H9 (cell line): ENCODE measurements around the gene CYP2C18. TPM values are rescaled to one million over a fixed set of nuclear protein-coding genes. Genes with fewer than 3 reads are reported as not detected.

Source experiments
- DNase-seq: peaks from one replicate; pipeline ENCODE4 v3.0.0-alpha.2; 2017
- H2AFZ ChIP-seq: one replicate; pipeline ENCODE4 v1.6.1; 2013; ENCODE audit warnings: mild to moderate bottlenecking, low read length, control low read depth, moderate library complexity
- H2AK5ac ChIP-seq: 2 replicates; pipeline ENCODE4 v1.6.1; 2013; ENCODE audit warnings: low read length, control low read depth, mixed read lengths; ENCODE audit not compliant: insufficient read length
- H2BK120ac ChIP-seq: one replicate; pipeline ENCODE4 v1.6.1; 2013; ENCODE audit warnings: low read depth, mild to moderate bottlenecking, low read length, control low read depth, inconsistent platforms; ENCODE audit not compliant: poor library complexity, severe bottlenecking
- H2BK12ac ChIP-seq: 2 replicates; pipeline ENCODE4 v1.6.1; 2013; ENCODE audit warnings: low read length, control low read depth, mixed read lengths, low read depth; ENCODE audit not compliant: insufficient read length
- H2BK15ac ChIP-seq: 2 replicates; pipeline ENCODE4 v1.6.1; 2013; ENCODE audit warnings: low read depth, low read length, control low read depth
- H2BK20ac ChIP-seq: one replicate; pipeline ENCODE4 v1.6.1; 2013; ENCODE audit warnings: low read depth, mild to moderate bottlenecking, low read length, control low read depth, inconsistent platforms; ENCODE audit not compliant: poor library complexity, severe bottlenecking
- H2BK5ac ChIP-seq: 2 replicates; pipeline ENCODE4 v1.6.1; 2013; ENCODE audit warnings: low read length, control low read depth, mixed read lengths; ENCODE audit not compliant: insufficient read length
- H3K14ac ChIP-seq: 2 replicates; pipeline ENCODE4 v1.6.1; 2013; ENCODE audit warnings: low read length, control low read depth; ENCODE audit not compliant: insufficient read depth
- H3K18ac ChIP-seq: 2 replicates; pipeline ENCODE4 v1.6.1; 2013; ENCODE audit warnings: low read depth, mild to moderate bottlenecking, mixed read lengths, low read length, control low read depth; ENCODE audit not compliant: insufficient read length
- H3K23ac ChIP-seq: 2 replicates; pipeline ENCODE4 v1.6.1; 2013; ENCODE audit warnings: low read length, control low read depth, mixed read lengths, low read depth; ENCODE audit not compliant: insufficient read length
- H3K23me2 ChIP-seq: 2 replicates; pipeline ENCODE4 v1.6.1; 2013; ENCODE audit warnings: low read depth, mild to moderate bottlenecking, mixed read lengths, low read length, control low read depth; ENCODE audit not compliant: insufficient read length, poor library complexity, severe bottlenecking
- H3K27ac ChIP-seq: 2 replicates; pipeline ENCODE4 v1.5.1; 2013; ENCODE audit warnings: low read length, control low read depth, mixed read lengths, low read depth; ENCODE audit not compliant: insufficient read length
- H3K27me3 ChIP-seq: 2 replicates; pipeline ENCODE4 v1.6.1; 2013; ENCODE audit warnings: low read length, control low read depth, inconsistent platforms; ENCODE audit not compliant: insufficient read depth
- H3K4ac ChIP-seq: 2 replicates; pipeline ENCODE4 v1.6.1; 2013; ENCODE audit warnings: low read depth, mild to moderate bottlenecking, control low read depth, inconsistent platforms, low read length, moderate library complexity
- H3K4me1 ChIP-seq: 2 replicates; pipeline ENCODE4 v1.6.1; 2013; ENCODE audit warnings: low read length, control low read depth, inconsistent platforms; ENCODE audit not compliant: insufficient read depth
- H3K4me2 ChIP-seq: 2 replicates; pipeline ENCODE4 v1.6.1; 2013; ENCODE audit warnings: low read length, control low read depth, mixed read lengths; ENCODE audit not compliant: insufficient read length, insufficient read depth
- H3K56ac ChIP-seq: 2 replicates; pipeline ENCODE4 v1.6.1; 2013; ENCODE audit warnings: low read depth, mild to moderate bottlenecking, mixed read lengths, low read length, control low read depth; ENCODE audit not compliant: insufficient read length
- H3K79me1 ChIP-seq: 2 replicates; pipeline ENCODE4 v1.6.1; 2013; ENCODE audit warnings: low read depth, mild to moderate bottlenecking, moderate library complexity, low read length, control low read depth, inconsistent platforms; ENCODE audit not compliant: insufficient read depth, poor library complexity, severe bottlenecking
- H3K79me2 ChIP-seq: 2 replicates; pipeline ENCODE4 v1.6.1; 2013; ENCODE audit warnings: low read length, control low read depth, inconsistent platforms; ENCODE audit not compliant: insufficient read depth
- H3K9ac ChIP-seq: 2 replicates; pipeline ENCODE4 v1.6.1; 2013; ENCODE audit warnings: low read length, control low read depth, mixed read lengths; ENCODE audit not compliant: insufficient read length; ENCODE audit errors: extremely low read depth
- H3K9me3 ChIP-seq: one replicate; pipeline ENCODE4 v1.6.1; 2013; ENCODE audit warnings: low read depth, low read length, inconsistent platforms; ENCODE audit not compliant: control insufficient read depth
- H3T11ph ChIP-seq: one replicate; pipeline ENCODE4 v1.6.1; 2013; ENCODE audit warnings: mild to moderate bottlenecking, low read length, control low read depth, inconsistent platforms
- H4K20me1 ChIP-seq: one replicate; pipeline ENCODE4 v1.6.1; 2013; ENCODE audit not compliant: control insufficient read depth, insufficient read length, insufficient read depth
- H4K5ac ChIP-seq: 2 replicates; pipeline ENCODE4 v1.6.1; 2013; ENCODE audit warnings: low read depth, mild to moderate bottlenecking, mixed read lengths, low read length, control low read depth; ENCODE audit not compliant: insufficient read length
- H4K8ac ChIP-seq: replicated peaks from 2 replicates; pipeline ENCODE4 v1.6.1; 2013; ENCODE audit warnings: low read length, control low read depth, mixed read lengths, low read depth; ENCODE audit not compliant: insufficient read length
- H4K91ac ChIP-seq: 2 replicates; pipeline ENCODE4 v1.6.1; 2013; ENCODE audit warnings: low read depth, mild to moderate bottlenecking, moderate library complexity, mixed read lengths, low read length, control low read depth; ENCODE audit not compliant: insufficient read length
- H3K27ac Mint-ChIP-seq, 3 experiments: 2 replicates in 2 of 3; 3 replicates in 1 of 3; pipeline ENCODE4 v1.8.0; 2020 to 2021; ENCODE audit warnings: mixed read lengths in 3 of 3, mild to moderate bottlenecking in 1 of 3, moderate library complexity in 1 of 3
- H3K27me3 Mint-ChIP-seq: 2 replicates; pipeline ENCODE4 v1.8.0; 2021; ENCODE audit warnings: low read depth, mild to moderate bottlenecking, moderate library complexity, mixed read lengths
- H3K36me3 Mint-ChIP-seq, 3 experiments: 2 replicates in 2 of 3; 3 replicates in 1 of 3; pipeline ENCODE4 v1.8.0; 2020 to 2021; ENCODE audit warnings: low read depth in 3 of 3, mixed read lengths in 3 of 3; ENCODE audit not compliant: insufficient read depth in 1 of 3
- H3K4me1 Mint-ChIP-seq, 2 experiments: 2 replicates each; pipeline ENCODE4 v1.8.0; 2020; ENCODE audit warnings: mixed read lengths in 2 of 2
- H3K4me3 Mint-ChIP-seq, 2 experiments: 2 replicates in 1 of 2; 3 replicates in 1 of 2; pipeline ENCODE4 v1.8.0; 2020 to 2021; ENCODE audit warnings: mild to moderate bottlenecking in 2 of 2, mixed read lengths in 2 of 2, moderate library complexity in 1 of 2
- H3K9me3 Mint-ChIP-seq, 2 experiments: 2 replicates in 1 of 2; 3 replicates in 1 of 2; pipeline ENCODE4 v1.8.0; 2020; ENCODE audit warnings: mild to moderate bottlenecking in 2 of 2, mixed read lengths in 2 of 2, moderate library complexity in 1 of 2
- CTCF ChIP-seq: fragments of 200-600 bp; sonication (generic); conservative IDR thresholded peaks from 3 replicates; pipeline ENCODE4 v1.8.0; 2021; ENCODE audit warnings: antibody characterized with exemption, mild to moderate bottlenecking
- total RNA-seq: library from RNA; stranded (reverse); gene quantifications from 2 replicates; pipeline ENCODE4 v1.2.1, GENCODE V29; 2021

Gene CYP2C18
- total RNA-seq, 1 experiment from 2014 or later = 0.09 TPM

DNA sequence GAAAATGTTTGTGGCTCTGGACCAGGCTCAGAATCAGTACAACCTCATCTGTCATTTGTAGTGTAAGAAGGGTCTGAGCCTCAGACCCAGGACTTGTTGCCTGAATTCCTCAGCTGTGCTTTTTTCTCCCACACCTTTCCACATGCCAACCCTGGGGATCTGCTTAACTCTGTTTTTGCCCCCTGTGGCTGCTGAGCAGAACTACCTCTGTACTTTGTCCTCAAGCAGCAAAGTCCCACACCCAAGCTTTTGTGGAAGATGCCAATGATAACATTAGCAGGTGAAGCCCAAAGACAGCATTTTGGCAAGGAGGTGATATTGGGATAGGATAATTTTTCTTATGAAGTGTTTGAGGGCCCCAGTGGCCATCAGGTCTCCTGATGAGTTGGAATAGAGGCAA is 5.8 kb upstream of the CYP2C18 start:
- Histone ChIP-seq H2AFZ (no peak overlapping the region), H3K18ac (no peak overlapping the region), H3K23me2 (no peaks in the 10 kb centered on the region), H3K27ac (no peak overlapping the region), H3K4me1 (no peaks in the 10 kb centered on the region), H3K27me3 (no peaks in the 10 kb centered on the region), H4K5ac (no peak overlapping the region), H3K79me1 (no peaks in the 10 kb centered on the region), H4K20me1 (no peaks in the 10 kb centered on the region), H3K14ac (no peak overlapping the region), H2AK5ac (no peak overlapping the region), H4K91ac (no peak overlapping the region), H3T11ph (no peak overlapping the region), H3K9me3 (no peaks in the 10 kb centered on the region), H2BK12ac (no peak overlapping the region), H3K4ac (no peak overlapping the region), H2BK15ac (no peak overlapping the region), H2BK120ac (no peak overlapping the region), H3K56ac (no peak overlapping the region), H2BK20ac (no peak overlapping the region), H3K9ac (no peak overlapping the region), H2BK5ac (no peak overlapping the region), H3K4me2 (no peak overlapping the region), H3K79me2 (no peaks in the 10 kb centered on the region), H4K8ac (no peak overlapping the region), H3K23ac (no peak overlapping the region)
- Mint-ChIP-seq H3K36me3 (no peaks in the 10 kb centered on the region), H3K27me3 (no peaks in the 10 kb centered on the region), H3K4me1 (peaks cover 8 to 10% of the 10 kb centered on the region in 2 experiments), H3K27ac (no peak overlapping the region; a peak in 2 of 7 replicates), H3K4me3 (no peak overlapping the region), H3K9me3 (0 out of 5 replicates have a peak, but pooled peaks cover 0 to 3% of the 10 kb centered on the region in 2 experiments)
- peak; percentile 50 for TF ChIP-seq CTCF
- DNase-seq = peak; percentile 56
